HG02759 (cell line): Measurements from ENCODE around the gene SFSWAP.
"Not testable (repeated sequence)": the region's sequence is repeated elsewhere in the genome, so short reads cannot be mapped to it uniquely, and the experiment has no call there.

Source experiments
- ATAC-seq: cut with Tn5 transposase; IDR thresholded peaks from one replicate; pipeline ENCODE4 v1.9.1; 2021; ENCODE audit warnings: mild to moderate bottlenecking, moderate library complexity; ENCODE audit not compliant: unreplicated experiment

Gene SFSWAP

DNA sequence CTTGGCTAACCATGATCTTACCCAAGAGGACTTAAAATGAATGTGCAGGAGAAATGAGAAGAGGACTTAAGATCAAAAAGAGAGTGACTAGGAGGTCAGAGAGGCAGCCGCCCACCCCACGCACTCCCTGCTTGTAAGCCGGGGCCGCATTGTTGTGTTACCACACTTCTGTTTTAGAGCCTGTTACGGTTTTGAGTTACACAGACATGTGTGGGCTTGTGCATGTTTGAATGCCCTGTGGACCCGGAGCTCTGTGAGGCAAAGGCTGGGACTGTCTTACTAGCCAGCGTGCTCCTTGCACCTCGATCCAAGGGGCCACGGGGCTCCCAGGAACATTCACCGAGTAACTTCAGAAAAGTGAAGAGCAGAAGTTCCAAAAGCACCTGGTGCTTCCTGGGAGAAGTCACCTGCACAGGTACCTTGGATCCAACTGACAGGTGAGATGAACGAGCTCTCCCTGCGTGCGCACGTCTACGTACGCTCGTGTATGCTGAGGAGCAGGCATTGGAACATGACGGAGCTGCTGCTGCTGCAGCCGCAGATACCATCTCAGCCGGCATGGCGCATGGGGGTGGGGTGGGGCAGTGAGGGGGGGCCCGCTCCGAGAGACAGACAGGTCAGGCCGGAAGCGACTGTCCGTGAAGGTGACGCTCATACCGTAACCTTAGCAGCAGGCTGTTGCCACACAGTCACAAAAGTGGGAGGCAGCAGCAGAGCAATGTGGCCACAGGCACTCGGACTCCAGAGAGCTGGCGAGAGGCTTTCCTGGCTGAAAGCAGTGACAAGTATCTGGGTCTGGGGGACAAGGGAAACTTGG, 23.7 kb downstream of the SFSWAP start:
- no peak for ATAC-seq

DNA sequence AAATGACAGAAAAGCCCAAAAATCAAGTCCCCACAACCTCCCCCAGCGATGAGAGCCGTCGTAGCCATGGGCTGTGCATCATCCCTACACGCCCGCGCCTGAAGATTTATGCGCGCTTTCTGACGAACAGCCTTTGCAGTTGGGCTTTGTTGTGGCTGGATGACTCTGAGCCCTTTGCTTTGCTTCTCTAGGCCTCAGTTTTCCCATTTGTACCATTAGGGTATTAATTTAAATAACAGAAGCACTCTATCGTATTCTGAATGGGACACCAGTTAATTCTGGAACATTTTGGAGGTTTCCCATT, 24.2 kb downstream of the SFSWAP start:
- no peak for ATAC-seq

DNA sequence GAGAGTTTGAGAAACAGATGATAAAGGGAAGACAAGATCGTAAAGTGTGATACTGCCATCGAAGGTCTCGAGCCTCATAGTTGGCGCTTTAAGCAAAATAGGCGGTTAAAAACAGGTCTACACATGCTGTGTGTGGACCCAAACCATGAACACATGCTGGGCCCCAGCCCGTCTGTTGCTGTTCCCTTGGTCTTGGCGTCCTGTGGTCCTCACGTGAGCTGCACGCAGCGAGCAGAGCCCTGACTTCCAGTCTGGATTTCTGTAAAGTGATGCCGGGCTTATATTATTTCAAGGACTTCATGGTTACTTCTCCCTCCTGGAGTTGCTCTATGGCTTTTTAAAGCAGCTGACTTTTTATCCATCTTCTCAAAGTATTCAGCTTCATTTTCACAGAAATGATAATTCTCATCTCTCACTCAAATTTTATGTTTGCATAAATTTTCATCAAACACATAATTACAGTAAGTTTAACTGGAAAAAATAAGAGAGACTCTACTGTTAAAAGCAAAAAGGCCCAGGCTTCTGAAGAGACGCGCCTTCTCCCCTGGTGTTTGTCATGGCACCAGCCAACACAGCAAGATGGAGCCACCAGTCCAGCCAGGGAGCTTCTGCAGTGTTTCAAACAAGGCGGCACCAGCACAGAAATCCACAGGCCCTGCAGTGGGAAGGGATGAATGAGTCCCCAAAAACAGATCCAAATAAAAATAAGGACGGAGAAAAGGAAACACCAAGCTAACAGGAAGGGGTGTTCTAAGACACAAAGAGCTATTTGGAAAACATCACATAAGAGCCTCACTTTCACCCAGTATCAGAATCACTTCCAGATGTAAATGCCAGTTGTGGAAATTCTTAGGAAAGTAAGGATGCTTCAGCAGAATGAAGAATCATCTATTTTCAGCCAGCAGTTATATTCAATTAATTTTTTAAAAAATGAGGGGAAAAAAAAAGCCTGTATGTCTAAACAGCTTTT, 24.9 kb downstream of the SFSWAP start:
- no peak for ATAC-seq

DNA sequence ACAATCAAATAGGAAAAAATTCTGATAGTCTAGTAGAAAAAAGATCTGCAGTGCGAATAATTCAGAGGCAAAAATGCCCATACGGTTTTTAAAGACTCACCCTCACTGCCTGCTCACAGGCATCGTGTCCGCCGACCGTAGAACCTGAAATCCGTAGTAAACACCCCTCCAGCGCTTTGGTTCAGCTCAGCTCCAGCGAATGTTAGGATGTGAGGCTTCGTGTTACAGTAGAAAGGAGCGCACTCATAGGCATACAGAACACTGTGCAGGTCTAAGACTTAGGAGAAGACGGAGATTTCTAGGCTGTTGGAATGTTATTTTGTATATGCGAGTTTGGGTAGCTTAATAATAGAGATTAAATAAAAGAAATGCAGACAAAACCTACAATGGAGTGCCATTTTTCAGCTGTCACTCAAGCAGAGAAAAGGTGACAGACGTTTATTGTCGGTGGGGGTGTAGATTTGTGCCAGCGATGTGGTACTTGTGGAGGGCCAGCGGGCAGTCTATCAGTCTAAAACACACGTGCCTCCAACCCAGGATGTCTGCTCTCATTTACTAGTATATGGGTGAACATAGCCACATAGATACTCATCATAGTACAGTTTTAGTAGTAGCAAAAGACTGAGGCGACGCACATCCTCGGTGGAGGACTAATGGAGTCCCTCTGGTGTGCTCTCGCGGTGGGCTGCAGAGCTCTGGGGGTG, 25.7 kb downstream of the SFSWAP start:
- no peak for ATAC-seq

- ATAC-seq: no peak
Observed at GRCh38 chr12:131737150-131737827, 26.4 kb downstream of the SFSWAP start.

- no peak for ATAC-seq
Observed at GRCh38 chr12:131738196-131738595, 27.3 kb downstream of the SFSWAP start.

- ATAC-seq: no peak
Observed at GRCh38 chr12:131740626-131741025, 29.7 kb downstream of the SFSWAP start.

- ATAC-seq: not testable (repeated sequence)
Observed at GRCh38 chr12:131742761-131743160, 31.9 kb downstream of the SFSWAP start.

DNA sequence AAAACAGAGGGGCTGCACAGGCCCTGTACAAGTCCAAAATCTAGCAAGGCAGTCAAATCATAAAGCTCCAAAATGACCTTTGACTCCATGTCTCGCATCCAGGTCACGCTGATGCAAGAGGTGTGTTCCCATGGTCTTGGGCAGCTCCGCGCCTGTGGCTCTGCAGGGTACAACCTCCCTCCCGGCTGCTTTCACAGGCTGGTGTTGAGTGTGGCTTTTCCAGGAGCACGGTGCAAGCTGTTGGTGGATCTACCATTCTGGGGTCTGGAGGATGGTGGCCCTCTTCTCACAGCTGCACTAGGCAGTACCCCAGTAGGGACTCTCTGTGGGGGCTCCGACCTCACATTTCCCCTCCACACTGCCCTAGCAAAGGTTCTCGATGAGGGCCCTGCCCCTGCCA, 32.5 kb downstream of the SFSWAP start:
- not testable (repeated sequence) for ATAC-seq

DNA sequence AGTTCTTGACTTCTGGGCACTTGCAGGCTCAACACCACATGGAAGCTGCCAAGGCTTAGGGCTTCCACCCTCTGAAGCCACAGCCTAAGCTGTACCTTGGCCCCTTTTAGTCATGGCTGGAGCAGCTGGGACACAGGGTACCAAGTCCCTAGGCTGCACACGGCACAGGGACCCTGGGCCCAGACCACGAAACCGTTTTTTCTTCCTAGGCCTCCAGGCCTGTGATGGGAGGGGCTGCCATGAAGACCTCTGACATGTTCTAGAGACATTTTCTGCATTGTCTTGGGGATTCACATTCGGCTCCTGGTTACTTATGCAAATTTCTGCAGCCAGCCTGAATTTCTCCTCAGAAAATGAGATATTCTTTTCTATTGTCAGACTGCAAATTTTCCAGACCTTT, 33.0 kb downstream of the SFSWAP start:
- ATAC-seq: not testable (repeated sequence)

- ATAC-seq: not testable (repeated sequence)
Observed at GRCh38 chr12:131744675-131745074, 33.8 kb downstream of the SFSWAP start.

- ATAC-seq: no peak
Observed at GRCh38 chr12:131745706-131746105, 34.8 kb downstream of the SFSWAP start.

- no peak for ATAC-seq
Observed at GRCh38 chr12:131747276-131748177, 36.6 kb downstream of the SFSWAP start.

- no peak for ATAC-seq
Observed at GRCh38 chr12:131749618-131750315, 38.9 kb downstream of the SFSWAP start.

DNA sequence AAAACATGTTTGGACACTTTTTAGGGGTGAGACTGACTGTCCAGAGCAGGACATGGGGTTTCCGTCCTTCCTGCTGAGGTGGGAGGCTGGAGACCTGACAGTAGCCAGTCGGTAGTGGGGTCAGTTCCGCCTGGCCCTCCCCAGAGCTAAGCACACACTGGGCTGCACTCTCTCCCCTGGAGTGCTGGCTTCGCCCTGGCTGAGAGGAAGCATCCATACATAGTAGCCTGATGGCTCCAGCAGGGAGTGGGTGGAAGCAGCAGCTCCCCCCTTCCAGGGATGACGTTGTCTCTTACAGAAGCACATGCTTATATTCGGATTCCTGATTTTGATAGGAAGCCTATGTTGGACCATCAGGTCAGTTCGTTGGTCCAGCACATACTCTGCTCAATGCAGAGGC, 40.4 kb downstream of the SFSWAP start:
- no peak for ATAC-seq

GRCh38 chr12:131752451-131752850, 41.6 kb downstream of the SFSWAP start:
- no peak for ATAC-seq

GRCh38 chr12:131753005-131753404, 42.1 kb downstream of the SFSWAP start:
- ATAC-seq: no peak

GRCh38 chr12:131753757-131754156, 42.9 kb downstream of the SFSWAP start:
- no peak for ATAC-seq

DNA sequence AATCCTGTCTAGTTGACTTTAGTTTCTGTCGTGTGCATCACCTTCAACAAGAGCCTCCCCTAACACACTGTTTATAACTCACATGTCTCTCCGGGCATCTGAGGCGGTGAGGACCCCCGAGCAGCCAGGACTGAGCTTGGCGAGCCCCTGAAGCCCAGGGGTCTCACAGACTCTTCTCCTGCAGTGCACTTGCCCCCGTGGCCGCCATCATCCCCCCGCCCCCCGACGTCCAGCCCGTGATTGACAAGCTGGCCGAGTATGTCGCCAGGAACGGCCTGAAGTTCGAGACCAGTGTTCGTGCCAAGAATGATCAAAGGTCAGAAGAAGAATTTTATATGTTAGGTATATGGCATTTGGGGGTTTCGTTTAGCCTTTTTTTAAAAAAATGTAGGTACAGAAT, 43.3 kb downstream of the SFSWAP start:
- ATAC-seq: no peak
